Activated gamma-delta T cell treated with anti-CD3 and anti-CD28 coated beads, Interleukin-2, amount 50 U/mL, for 16 hours (primary cell): ENCODE results near the gene TDRD7.

Experiments used
- DNase-seq: peaks from one replicate; pipeline ENCODE4 v3.0.0-alpha.2; 2020; ENCODE audit warnings: low read depth

TDRD7 gene

DNA sequence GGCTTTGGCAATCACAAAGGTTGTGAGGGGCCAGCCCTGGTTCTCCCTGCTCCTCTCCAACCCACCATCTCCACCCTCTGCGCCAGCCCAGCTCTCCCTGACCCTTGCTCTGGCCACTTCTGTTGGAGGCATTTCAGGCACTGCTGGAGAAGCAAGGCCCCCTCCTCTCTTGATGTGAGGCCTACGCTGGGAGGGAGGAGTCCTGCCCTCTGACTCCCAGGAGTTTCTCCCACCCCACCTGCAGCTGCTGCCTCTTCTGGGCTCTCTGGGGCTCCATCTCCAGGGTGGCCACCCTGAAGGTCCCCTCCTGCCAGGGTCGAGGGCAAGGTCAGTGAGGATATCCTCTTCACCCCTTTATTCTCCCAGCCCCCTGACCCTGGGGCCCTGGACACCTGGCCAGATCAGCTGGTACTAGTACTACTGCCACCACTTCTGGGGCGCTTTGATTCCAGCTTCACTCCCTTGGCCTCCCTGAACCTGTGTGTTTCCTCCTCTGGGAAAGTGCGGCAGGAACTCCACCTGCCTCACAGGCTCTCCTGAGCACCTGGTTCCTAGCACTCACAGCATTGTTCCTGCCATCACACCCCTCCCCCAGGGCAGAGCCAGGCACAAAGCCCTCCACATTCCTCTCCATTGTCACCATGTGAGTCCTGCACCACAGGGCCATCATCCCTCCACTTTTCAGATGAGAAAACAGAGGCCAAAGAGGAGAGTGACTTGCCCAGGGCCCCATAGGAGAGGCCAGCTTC is 23.8 kb upstream of the TDRD7 start:
- no peak for DNase-seq

DNA sequence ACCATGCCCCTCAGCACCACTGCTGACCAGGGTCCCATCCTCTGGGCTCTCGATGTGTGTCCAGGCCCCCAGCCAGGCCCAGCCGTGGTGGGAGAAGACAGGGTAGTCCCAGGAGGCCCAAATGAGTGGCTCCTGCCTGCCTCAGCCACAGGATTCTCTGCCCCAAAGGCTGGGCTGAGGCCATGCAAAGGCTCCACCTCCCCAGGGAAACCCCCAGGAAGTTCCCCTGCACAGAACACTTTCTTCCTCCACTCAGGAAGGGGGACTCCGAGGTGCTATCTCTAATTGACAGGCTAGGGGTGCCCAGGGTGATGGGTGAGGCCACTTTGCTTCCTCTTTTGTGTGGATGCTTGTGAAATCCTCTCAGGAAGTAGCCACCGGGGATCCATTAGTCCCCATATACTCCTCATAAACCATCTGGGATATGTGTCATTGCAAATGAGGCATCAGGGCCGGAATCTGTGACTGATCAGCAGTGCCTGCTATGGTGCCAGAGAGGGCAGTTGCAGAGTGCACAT is 23.1 kb upstream of the TDRD7 start:
- no peak for DNase-seq

- no peak for DNase-seq
These were observed 22.6 kb upstream of the TDRD7 start for GRCh38 chr9:97389249-97389648.

DNA sequence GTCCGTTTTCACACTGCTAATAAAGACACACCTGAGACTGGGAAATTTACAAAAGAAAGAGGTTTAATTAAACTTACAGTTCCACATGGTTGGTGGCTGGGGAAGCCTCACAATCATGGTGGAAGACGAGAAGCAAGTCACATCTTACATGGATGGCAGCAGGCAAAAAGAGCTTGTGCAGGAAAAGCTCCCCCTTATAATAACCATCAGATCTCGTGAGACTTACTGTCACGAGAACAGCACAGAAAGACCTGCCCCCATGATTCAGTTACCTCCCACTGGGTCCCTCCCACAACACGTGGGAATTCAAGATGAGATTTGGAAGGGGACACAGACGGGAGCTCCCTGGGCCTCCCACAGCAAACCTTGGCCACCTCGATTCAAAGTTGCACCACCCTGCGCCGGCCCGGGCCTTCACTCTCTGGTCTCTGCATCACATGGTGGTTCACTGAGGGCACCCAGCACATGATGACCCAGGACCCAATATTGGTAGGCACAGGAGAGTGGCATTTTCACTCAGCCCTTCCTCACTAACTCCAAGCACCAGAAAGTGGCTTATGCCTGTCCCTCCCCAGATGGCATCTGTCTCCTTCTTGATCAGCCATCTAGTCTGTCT is 21.0 kb upstream of the TDRD7 start:
- no peak for DNase-seq

DNA sequence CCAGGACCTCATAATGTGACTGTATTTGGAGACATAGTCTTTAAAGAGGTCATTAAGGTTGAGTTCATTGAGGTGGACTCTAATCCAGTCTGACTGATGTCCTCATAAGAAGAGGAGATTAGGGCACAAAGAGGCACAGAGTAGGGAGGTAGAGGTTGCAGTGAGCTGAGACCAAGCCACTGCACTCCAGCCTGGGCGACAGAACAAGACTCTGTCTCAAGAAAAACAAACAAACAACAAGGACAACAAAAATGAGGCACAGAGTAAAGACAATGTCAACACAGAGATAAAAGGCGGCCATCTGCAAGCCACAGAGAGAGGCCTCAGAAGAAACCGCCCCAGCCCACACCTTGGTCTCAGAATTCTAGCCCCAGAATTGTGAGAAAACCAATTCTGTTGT is 17.0 kb upstream of the TDRD7 start:
- no peak for DNase-seq

DNA sequence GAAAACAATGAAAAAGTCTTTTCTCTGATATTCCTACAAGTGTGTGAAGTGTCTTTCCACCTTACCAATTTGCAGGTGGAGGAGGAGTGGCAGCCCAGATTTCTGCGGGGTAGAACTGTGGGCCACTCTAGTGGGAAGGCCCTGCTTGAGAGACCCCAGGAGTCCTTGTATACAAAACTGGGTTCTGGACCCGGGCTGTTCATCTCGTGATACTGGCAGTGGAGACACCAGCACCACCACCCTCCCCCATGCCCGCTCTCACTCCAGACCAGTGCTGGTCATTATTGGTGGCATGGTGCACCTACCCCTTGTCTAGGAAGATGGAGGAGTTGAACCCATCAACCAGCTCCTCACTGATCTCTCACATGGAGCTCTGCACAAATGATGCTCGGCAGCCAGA is 16.2 kb upstream of the TDRD7 start:
- DNase-seq = no peak

- no peak for DNase-seq
These were observed 15.6 kb upstream of the TDRD7 start for GRCh38 chr9:97396256-97396655.

- DNase-seq = no peak
These were observed 14.7 kb upstream of the TDRD7 start for GRCh38 chr9:97397220-97397619.

- peak; percentile 53 for DNase-seq
These were observed 12.7 kb upstream of the TDRD7 start for GRCh38 chr9:97398999-97399758.

- DNase-seq = no peak
These were observed 8.1 kb upstream of the TDRD7 start for GRCh38 chr9:97403746-97404316.

GRCh38 chr9:97405551-97405950 is 6.3 kb upstream of the TDRD7 start:
- no peak for DNase-seq

DNA sequence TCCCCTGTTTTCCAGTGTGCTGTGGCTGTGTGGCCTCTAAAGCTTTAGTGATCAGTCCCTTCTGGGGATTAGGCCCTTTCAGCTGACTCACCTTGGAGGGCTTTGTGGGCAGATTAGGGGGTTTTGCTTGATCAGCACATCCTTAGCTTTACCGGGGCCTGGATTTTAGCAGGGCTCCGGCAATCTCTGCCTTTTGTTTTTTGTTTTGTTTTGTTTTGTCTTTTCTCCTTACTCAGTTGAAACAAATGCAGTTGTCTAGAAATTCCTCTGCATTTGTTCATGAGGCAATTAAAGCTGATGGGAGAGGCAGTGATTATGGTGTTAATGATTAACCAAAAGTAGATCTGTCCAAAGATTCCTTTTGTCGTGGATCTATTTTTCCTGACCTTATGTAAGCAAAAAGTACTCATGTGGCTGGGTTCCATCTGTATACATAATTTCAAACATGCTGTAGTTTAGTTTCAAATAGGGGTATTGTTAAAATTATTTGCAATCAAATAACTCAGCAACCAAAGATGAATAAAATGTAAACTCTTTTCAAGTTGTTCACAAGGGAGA is 5.2 kb upstream of the TDRD7 start:
- DNase-seq = no peak

- no peak for DNase-seq
These were observed 3.3 kb upstream of the TDRD7 start for GRCh38 chr9:97408562-97408961.

GRCh38 chr9:97411440-97411788 is 482 bp upstream of the TDRD7 start:
- no peak for DNase-seq

DNA sequence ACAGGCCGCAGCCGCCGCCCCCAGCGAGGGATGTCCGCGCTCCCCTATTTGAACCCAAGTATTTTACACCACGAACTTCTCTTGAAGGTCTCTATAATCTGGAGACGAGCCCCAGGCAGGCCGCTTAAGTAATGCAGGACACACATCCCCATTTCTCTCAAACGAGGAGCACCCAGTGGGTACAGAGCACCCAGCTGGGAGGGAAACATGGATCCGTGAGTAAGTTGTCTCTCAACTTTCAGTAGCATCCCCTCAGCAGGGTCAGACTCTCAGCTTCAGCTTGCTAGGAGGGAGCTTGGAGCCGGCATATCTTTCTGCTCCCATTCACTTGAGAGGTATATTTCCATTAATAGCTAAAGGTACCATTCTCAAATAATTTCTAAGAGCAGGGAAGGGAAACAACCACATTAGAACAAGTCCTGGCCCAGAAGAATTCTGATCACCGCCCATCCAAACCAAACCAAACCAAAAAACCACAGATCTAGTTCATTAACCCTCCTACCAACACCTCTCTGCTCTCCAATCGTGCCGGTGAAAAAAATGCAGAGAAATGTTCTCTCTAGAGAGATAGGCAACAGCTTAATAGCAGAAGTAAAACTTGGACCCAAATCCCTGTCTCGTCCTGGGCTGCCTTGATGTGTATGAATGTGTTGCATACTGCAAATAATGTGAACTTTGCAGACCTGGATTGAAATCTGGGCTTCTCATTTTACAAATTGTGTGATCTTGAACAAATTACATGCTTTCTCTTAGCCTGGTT is 910 bp downstream of the TDRD7 start:
- DNase-seq = no peak

- no peak for DNase-seq
These were observed 1.6 kb downstream of the TDRD7 start for GRCh38 chr9:97413462-97413861.

- DNase-seq = no peak
These were observed 3.2 kb downstream of the TDRD7 start for GRCh38 chr9:97415146-97415545.

- no peak for DNase-seq
These were observed 7.0 kb downstream of the TDRD7 start for GRCh38 chr9:97418880-97419279.

DNA sequence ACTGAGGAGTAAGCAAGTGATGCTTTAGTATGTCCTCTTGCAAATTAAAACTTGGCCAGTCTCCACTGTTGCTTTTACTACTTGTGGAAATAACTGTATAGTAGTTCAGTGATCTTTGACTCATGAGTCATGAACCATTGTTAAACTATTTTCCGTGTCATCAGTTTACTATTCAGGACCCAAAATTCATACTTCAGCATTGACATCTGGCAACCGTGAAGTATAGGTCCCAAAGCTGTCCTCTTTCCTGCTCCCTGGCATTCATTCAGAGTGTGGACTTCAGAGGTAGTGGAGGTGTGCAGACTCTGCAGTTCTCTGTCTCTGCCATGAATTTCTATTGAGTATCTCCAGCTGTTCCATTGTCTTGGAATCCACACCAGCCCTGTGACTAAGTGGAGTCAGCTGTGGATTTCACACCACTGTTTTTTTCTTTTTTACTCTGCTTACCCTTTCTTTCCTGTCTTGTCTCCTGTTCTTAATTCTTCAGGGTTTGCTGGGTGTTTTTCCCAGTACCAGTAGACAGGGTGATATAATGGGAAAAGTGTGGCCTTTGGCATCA is 7.5 kb downstream of the TDRD7 start:
- no peak for DNase-seq

DNA sequence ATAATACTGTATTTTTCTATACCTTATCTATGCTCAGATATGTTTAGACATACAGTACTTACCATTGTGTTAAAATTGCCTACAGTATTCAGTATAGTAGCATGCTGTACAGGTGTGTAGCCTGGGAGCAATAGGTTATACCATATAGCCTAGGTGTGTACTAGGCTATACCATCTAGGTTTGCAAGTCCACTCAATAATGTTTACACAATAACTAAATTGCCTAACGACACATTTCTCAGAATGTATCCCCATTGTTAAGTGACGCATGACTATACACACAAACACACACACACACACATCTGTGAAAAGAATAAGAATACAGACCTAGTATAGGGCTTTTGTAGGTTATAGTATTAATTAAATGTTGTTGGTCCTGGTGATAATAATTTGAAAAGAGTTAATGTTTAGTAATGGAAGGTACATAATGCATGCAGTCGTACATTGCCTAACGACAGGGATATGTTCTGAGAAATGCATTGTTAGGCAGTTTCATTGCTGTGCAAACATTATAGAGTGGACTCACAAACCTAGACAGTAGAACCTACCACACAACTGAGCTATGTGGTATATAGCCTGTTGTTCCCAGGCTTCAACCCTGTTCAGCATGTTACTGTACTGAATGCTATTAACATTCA is 13.6 kb downstream of the TDRD7 start:
- DNase-seq = no peak

GRCh38 chr9:97425973-97426336 is 14.1 kb downstream of the TDRD7 start:
- DNase-seq = no peak
